Stimulated activated CD8-positive, alpha-beta memory T cell treated with anti-CD3 and anti-CD28 coated beads, Interleukin-7, amount 100 ng/mL, for 1 hour (primary cell): ENCODE results near the gene NEK10.

Experiments used
- DNase-seq, 2 donors: peaks; one replicate each; pipeline ENCODE4 v3.0.0-alpha.2; 2020; ENCODE audit warnings: low read depth in 2 of 2

NEK10 gene

GRCh38 chr3:27097182-27097581 lies 272.0 kb downstream of the NEK10 start:
- DNase-seq = no peak

GRCh38 chr3:27095553-27096222 lies 273.5 kb downstream of the NEK10 start:
- DNase-seq = no peak

- DNase-seq = no peak
Measured at GRCh38 chr3:27094721-27095120, 274.5 kb downstream of the NEK10 start.

DNA sequence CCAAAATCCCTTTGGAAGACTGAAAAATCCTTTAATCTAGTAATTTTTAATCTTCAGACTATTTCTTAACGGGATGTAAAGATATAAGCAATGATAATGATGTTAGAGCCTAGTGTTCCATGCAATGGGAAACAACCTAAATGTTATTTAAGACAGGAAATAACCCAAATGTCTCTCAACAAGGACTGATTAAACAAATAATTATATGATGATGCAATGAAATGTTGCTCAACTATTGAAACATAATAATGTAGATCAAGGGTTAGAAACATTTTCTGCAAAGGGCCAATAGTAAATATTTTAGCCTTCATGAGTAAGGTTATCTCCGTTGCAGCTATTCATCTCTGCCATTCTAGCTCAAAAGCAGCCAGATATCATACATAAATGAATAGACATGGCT lies 275.4 kb downstream of the NEK10 start:
- no peak for DNase-seq

- no peak for DNase-seq
Measured at GRCh38 chr3:27090275-27091041, 278.7 kb downstream of the NEK10 start.

DNA sequence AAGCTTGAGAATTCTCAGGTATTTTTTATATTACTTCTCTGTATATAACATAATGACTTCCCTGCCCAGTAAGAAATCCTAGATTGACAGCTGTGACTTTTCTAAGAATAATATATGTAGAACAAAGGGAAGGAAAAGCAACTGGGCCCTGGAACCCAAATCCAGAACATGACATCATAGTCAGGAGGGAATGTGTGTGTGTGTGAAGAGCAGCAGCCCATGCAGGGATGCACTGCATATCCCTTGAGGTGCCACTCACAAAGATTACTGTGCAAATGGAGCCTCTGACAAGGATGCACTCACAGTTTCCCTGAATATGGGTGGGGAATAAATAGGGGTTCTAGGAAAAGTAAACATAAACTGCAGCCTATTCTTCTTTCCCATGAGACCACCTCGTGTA lies 279.5 kb downstream of the NEK10 start:
- DNase-seq = no peak

DNA sequence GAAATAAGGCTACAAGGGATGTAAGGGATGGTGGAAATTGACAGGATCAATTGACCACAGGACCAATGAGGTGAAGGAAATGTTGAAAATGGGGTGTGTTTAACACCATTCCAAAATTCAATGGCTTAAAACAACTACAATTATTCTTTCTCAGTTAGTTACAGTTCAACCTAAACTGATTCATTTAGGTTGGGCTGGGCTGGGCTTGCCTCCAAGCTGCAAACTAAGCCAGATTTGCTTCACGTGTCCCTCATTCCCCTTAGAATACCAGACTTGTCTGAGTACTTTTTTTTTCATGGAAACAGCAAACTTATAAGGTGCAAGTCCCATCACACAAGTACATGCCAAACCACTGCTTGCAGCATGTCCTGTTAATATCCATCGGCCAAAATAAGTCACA lies 280.1 kb downstream of the NEK10 start:
- DNase-seq = no peak

DNA sequence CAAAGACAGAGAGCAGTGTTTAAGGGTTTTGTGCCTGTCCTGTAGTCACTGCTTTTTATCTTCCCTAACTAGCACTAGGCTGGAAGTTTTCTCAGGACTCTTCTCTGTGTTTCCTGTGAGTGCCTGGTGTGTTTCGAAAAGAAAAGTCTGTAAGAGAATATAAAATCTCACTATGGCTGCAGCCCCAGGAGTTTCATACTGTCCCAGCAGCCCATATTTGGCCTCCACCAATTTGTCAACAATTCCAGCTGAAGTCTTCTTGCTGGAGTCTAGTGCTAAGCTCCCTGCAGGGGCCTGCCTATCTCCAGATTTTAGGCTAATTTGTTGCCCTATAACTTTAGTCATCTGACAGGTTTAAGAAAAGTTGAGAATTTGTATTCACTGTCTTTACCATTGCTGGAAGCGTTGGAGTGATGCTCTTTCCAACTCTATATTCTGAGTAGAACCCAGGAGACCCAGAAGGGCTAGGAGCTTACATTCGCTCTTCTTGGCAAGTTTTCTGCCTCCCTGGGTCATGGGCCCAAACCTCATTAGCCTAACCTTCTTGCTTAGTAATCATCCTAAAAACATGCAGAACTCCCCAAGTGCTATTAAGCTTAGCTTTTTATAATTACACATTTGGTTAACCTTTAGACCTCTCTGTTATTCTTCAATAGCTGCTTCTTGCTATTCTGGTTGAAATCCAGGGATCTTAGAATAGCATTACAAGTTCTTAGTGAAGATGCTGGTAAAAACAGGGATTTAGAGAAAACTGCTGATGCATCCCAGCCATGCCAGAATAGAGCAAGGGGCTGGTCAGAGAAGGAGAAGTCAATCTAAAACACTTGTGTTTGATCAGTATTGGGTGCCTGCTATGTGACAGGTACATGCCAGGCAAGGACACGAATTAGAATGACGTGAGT lies 283.1 kb downstream of the NEK10 start:
- DNase-seq = no peak

DNA sequence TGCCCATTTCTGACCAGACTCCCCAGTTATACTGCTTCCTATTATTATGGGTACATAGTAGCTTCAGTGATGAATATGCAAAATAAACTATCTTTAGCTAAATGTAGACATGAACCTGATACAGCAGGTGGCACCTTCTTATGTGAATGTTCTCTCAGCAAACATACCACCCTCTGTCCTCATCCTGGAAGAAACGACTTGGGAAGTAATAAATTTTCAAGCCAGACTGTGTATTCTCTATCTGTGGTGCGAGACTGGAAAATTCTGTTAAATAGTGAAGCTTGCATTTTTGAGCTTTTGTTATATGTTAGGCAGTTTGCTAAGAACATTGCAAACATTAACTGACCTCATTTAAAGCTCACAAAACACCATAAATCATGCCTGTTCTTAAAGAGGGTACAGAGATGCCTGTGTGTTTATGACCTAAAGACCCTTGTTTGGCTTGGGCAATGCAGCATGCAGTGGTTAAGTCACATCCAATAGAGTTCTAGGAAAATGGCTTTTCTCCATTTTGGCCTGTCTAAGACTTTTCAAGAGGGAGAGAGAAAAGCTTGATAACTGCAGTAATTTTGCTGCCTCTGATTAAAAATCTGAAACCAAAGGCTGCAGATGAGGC lies 287.1 kb downstream of the NEK10 start:
- no peak for DNase-seq

DNA sequence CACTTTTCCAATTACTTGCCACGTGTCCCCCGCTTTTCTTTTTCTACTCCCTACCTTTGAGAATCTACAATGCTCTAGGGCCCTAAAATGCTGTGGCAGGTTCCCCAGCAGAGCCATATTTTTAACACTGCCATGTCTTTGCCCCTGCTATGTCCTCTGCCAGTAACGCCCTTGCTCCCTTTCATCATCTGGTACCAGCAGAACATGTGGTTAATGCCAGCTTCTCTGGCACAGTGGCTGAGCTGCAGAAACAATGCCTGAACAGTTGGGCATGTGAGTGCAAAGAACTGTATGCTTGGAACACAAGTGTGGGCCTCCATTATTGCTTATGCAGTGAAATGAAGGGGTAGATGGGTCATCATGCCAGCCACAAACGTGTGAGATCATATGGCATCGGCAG lies 287.6 kb downstream of the NEK10 start:
- DNase-seq = no peak

DNA sequence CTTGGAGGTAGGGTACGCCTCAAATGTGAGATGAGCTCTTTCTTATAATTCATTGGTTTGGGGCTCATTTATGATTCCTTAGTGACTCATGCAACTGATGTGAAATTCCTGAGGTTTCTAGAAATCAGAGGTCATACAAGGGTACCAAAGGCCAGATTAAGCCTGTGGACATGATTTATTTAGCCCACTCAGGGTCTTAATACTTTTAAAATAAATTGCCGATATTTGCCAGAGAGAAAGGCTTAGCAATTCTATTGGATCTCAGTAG lies 289.0 kb downstream of the NEK10 start:
- no peak for DNase-seq

DNA sequence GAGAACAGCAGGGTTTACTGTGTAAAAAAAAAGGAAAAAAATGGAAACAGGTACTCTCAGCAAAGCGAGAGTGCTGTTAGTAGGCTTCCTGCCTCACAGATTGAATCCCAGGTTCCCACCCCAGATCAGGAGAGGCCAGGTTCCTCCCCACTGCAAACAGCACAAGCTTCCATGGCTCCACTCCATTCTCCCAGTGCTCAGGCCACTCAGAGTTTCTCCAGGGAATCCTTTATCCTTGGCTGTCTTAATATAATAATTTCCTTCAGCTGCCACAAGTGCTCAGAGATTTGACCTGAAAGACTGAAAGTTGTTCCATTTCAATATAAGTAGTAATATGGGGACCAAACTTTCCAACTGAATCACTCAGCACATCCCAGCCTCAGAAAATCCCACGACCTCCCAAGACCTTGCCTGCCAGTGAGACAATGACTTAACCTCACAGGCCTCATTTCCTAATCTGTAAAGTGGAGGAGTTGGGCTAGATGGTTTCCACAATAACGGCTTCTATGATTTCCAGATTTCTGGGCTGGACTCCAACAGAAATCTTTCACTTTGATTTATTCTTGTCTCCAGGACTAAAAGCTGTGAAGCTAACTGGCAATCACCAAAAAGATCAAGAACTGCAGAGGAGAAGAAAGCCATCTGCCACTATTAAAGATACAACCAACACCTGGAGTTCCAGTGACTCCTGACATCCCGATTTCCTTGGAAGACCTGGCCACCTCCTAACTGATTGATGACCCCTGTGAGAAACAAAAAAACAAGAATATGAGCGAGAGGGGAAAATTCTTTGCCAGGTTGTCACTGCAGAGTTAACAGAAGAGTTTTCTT lies 289.5 kb downstream of the NEK10 start:
- no peak for DNase-seq

- DNase-seq = no peak
Measured at GRCh38 chr3:27078246-27078913, 290.8 kb downstream of the NEK10 start.

DNA sequence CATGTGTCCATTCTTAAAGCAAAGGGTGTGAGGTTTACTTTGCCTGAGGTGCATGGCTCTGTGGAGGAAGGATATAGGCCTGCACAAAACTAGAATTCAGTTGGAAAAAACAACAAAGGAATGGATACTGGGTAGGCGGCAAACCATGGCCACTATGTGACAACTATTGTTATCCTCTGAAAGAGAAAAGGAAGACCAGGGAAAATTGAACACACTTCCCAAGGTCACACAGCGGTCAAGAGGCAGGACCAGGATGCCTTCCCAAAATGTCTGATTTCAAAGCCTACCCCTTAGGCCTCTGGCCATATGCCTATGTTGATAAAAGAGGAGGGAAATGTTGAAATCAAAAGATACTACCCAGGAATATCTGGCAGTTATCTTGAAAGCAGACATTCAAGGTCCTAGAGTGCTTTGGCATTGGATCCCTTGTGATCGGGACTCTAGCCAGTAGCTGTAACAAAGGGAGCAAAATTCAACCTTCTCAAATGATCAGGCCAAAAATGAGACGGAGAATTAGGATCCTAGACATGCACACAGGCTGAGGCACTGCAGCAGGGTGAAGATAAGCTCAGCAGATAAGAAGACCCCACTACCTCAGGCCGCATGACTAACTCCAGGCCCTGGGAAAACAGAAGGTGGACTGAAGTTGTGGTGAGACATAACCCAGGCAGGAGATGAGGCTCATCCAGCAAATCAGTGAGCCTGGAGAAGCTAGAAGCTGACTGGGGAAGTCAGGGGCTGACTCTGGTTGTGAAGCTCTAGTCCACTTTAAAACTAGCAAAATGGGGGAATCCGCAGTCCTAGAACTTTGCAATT lies 292.2 kb downstream of the NEK10 start:
- DNase-seq = no peak

GRCh38 chr3:27074914-27075313 lies 294.3 kb downstream of the NEK10 start:
- no peak for DNase-seq

DNA sequence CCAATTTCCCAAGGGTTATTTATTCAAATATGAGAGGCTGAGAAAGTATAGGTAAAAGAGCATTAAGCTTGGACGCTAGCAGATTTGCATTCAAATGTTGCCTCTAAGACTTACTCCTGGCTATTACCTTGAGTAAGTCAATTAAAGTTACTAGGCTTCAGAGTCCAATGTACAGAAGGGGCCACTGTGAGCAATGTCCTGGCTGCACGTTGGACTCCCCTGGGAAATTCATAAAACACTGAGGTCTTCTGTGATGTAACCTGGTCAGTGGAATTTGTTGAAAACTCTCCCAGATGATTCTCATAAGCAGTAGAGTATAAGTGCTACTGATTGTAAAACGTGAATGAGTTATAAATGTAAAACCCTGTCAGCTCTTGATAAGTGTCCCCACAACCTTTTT lies 295.3 kb downstream of the NEK10 start:
- no peak for DNase-seq

DNA sequence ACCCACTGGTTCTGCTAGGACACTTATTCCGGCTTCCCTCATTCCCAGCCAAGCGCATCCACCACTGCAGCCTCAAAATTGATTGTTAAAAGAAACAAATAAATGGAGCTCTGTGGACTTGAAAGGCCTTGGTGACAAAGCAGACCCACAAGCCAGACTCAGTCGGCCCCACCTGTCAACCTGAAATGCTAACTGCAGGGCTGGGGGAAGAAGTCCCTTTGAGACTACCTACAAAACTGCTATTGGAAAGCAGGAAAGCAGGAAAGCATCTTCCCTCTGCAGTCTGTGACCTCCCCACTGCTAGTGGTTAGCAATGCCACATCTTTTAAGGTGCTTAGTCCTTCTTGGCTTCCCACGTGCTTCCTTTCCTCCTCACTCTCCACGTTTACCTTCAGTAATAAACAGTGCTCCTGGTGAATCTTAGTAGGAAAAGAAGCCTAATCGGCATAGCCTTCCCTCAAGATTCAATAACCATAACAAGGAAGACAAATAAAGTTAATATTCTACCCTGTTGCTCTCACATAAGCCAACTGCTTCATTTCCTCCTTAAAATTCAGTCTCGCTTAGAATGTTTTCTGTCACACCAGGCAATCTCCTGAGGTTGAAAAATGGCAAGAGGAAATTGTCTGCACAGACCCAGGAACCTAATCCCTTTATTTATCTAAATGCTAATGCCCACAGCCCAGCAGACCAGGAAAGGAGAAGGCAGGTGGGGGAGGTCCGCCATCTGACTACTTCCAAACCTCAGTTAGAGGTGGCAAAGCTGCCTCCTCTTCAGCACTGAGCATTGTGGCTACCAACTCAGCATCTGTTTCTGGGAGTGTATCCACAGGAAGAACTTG lies 296.2 kb downstream of the NEK10 start:
- DNase-seq = no peak

DNA sequence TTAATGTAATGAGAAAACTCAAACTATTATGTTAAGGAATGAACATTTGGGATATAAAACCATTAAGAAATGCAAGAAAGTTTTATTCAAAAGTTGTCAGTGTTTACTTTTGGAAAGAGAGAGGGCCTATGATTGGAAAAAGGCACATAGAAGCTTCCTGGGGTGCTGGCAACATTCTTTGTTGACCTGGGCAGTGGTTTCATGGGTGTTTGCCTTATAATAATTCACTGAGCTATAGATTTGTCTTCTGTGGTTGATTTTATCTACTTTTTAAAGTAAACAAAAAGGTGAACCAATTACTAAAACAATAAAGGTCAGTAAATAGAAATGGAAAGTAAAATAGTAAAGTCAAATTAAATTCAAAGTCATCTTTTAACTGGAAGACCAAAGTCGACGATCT lies 308.8 kb downstream of the NEK10 start:
- no peak for DNase-seq
